Heart right ventricle (tissue), 16 donors: ENCODE data around the gene ARL4A. TPM values are rescaled to one million over a fixed set of nuclear protein-coding genes. Genes with fewer than 3 reads are reported as not detected.
"Not testable (repeated sequence)": the region's sequence is repeated elsewhere in the genome, so short reads cannot be mapped to it uniquely, and the experiment has no call there.

Source experiments
- ATAC-seq, 8 donors: fragments of 200-7000 bp; cut with Tn5 transposase; one replicate each; pipeline ENCODE4 v1.9.1; 2020; ENCODE audit warnings: mild to moderate bottlenecking in 8 of 8, moderate library complexity in 8 of 8, moderate number of reproducible peaks in 1 of 8
- DNase-seq, 2 donors: peaks; one replicate each; pipeline ENCODE4 v3.0.0-alpha.2; 2020
- H3K27ac ChIP-seq, 10 donors: fragments of 200-600 bp; sonication (generic) in 2 of 10; one replicate each; pipeline versions ENCODE4 v1.5.0 to v1.8.0; 2020 to 2022; ENCODE audit warnings: mild to moderate bottlenecking in 3 of 10
- H3K27me3 ChIP-seq, 7 donors: fragments of 200-600 bp; one replicate each; pipeline ENCODE4 v1.8.0; 2021 to 2022; ENCODE audit warnings: mild to moderate bottlenecking in 2 of 7
- H3K36me3 ChIP-seq, 9 donors: fragments of 200-600 bp; sonication (generic) in 1 of 9; one replicate each; pipeline versions ENCODE4 v1.5.0 to v1.8.0; 2020 to 2022; ENCODE audit warnings: mild to moderate bottlenecking in 2 of 9
- H3K4me1 ChIP-seq, 9 donors: fragments of 200-600 bp; sonication (generic) in 1 of 9; one replicate each; pipeline versions ENCODE4 v1.5.0 to v1.8.0; 2020 to 2022; ENCODE audit warnings: mild to moderate bottlenecking in 4 of 9
- H3K4me3 ChIP-seq, 10 donors: fragments of 200-600 bp; sonication (generic) in 2 of 10; one replicate each; pipeline versions ENCODE4 v1.5.0 to v1.8.0; 2020 to 2022; ENCODE audit warnings: mild to moderate bottlenecking in 7 of 10, moderate library complexity in 2 of 10
- H3K9me3 ChIP-seq, 11 donors: fragments of 200-600 bp in 10 of 11; sonication (generic) in 2 of 11; one replicate each; pipeline versions ENCODE4 v1.5.0 to v1.8.0; 2013 to 2022; ENCODE audit warnings: mild to moderate bottlenecking in 2 of 11, control low read depth in 1 of 11, moderate library complexity in 1 of 11
- WGBS, 2 donors: extraction: QIAGEN DNeasy Blood & Tissue Kit; methylation state at CpG; one replicate each; pipeline ENCODE4 v1.1.7; 2013; ENCODE audit warnings: inconsistent platforms in 1 of 2; 5-methylcytosine and 5-hydroxymethylcytosine counted together
- intact Hi-C, 10 donors: fragments of 100-400 bp; cut with DNase I; formaldehyde crosslinking; loops; one replicate each; pipeline versions ENCODE4 v1.11.1 to v1.14.2; 2022
- polyA plus RNA-seq, 2 donors: library from polyadenylated mRNA; stranded (reverse); fragments of 200-250 nt; gene quantifications; one replicate each; pipeline ENCODE4 v1.2.3, GENCODE V29; 2013
- total RNA-seq, 10 donors: library from RNA; stranded (reverse); fragmentation: NEBNext Ultra II Directional in 3 of 10; extraction: Animal tissue kit (Norgen Biotek cat#: 25700) in 3 of 10; gene quantifications; one replicate each; pipeline versions ENCODE4 v1.2.1 to v1.2.4, GENCODE V29; 2021 to 2023
- TF ChIP-seq, protein P1 (sequence below), 9 donors: fragments of 200-600 bp; sonication (generic) in 2 of 9; IDR thresholded peaks; one replicate each; pipeline versions ENCODE4 v1.5.0 to v1.8.0; 2021 to 2022; ENCODE audit warnings: antibody characterized with exemption in 9 of 9, mild to moderate bottlenecking in 5 of 9, moderate library complexity in 1 of 9
- donor health status: Arrhythmogenic right ventricular cardiomyopathy.
- donor health status: ischemic (EF 13 %, LVEDD 7.1; RV severe dilation, severe dysfunction).
- donor health status: healthy with polysubstance abuse.
- donor health status: DM: no; HTN: yes; CAD: no.
- donor health status: DM: no; HTN: no; CAD: no.
- donor health status: ischemic (EF 25% LVEDD 6.9; RV normal size, moderate dysfunction).
- donor health status: ischemic (EF 25% LVEDD 5.7; RV mildly dilated, moderate dysfunction).
- donor health status: healthy.
- donor health status: DM: yes; HTN: yes; CAD: no.
- donor health status: Ischemic cardiomyopathy.
- donor health status: ischemic (EF 35%, LVEDD 5.7; RV mildly dilated, moderate dysfunction).
- donor health status: nonischemic (EF 11% LVEDD 7.7; RV severe dilation, severe dysfunction).
- donor health status: DM: yes; HTN: yes; CAD: no.
- donor health status: PGD.
- donor health status: ischemic (EF 29% LVEDD 5.4; RV normal size, mild dysfunction).
- donor health status: nonischemic (EF 23%, LVEDD 6.1; RV moderate dilation, normal function).

The ARL4A gene
- total and polyA plus RNA-seq, 12 donors, result 6.9 to 21.4 (median 12.9) TPM

DNA sequence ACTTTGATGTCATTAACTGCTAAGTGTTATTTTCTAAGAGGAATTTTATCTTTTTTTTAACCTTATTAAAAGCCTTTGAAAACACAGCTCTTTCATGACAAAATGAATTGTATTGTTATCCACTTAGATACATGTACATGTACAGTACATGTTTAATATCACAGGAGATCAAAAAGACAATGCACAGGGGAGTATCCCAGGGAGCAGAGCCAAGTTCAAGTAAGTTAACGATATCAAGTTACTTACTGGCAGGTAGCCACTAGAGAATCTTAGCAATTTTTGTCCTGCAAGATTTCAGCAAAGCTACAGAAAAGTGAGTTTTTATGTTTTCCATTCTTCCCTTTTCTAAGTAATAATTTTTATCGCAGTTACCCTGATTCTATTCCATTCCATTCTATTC, 33.9 kb upstream of the ARL4A start:
- Histone ChIP-seq H3K27ac (no peak overlapping the region), H3K4me3 (no peak overlapping the region), H3K36me3 (no peaks in the 10 kb centered on the region), H3K27me3 (no peaks in the 10 kb centered on the region), H3K9me3 (no peaks in the 10 kb centered on the region), H3K4me1 (no peaks in the 10 kb centered on the region)
- TF ChIP-seq, protein P1, sequence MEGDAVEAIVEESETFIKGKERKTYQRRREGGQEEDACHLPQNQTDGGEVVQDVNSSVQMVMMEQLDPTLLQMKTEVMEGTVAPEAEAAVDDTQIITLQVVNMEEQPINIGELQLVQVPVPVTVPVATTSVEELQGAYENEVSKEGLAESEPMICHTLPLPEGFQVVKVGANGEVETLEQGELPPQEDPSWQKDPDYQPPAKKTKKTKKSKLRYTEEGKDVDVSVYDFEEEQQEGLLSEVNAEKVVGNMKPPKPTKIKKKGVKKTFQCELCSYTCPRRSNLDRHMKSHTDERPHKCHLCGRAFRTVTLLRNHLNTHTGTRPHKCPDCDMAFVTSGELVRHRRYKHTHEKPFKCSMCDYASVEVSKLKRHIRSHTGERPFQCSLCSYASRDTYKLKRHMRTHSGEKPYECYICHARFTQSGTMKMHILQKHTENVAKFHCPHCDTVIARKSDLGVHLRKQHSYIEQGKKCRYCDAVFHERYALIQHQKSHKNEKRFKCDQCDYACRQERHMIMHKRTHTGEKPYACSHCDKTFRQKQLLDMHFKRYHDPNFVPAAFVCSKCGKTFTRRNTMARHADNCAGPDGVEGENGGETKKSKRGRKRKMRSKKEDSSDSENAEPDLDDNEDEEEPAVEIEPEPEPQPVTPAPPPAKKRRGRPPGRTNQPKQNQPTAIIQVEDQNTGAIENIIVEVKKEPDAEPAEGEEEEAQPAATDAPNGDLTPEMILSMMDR (IDR thresholded peaks at IDR 0.05), result no peak
- ATAC-seq (no peak), DNase-seq (no peak)
- intact Hi-C loops, result no loop called here
- WGBS, 2 donors, result 68 to 73% methylated on average over 2 of the region's 2 CpGs

DNA sequence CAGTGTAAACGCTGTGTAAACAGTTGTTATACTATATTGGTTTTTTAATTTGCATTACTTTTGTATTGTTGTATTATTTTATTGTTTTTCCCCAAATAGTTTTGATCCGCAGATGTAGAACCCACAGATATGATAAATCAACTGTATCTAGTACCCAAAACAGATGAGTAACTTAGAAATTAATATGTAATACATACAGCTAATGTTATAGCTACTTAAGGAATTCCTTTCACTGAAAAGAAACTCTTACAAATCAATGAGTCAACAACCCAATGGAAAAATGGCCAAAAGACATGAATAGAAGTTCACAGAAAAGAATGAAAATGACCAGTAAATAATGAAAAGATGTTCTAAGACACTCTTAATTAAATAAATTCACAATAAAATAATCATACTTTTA, 32.3 kb upstream of the ARL4A start:
- Histone ChIP-seq H3K4me1 (no peaks in the 10 kb centered on the region), H3K36me3 (no peaks in the 10 kb centered on the region), H3K27ac (no peak overlapping the region), H3K4me3 (no peak overlapping the region), H3K27me3 (no peaks in the 10 kb centered on the region), H3K9me3 (no peaks in the 10 kb centered on the region)
- intact Hi-C loops, result no loop called here
- TF ChIP-seq, protein P1 (IDR thresholded peaks at IDR 0.05), result no peak
- WGBS, 2 donors, result 94 to 95% methylated on average over 2 of the region's 2 CpGs
- no peak for DNase-seq
- ATAC-seq, result no peak

DNA sequence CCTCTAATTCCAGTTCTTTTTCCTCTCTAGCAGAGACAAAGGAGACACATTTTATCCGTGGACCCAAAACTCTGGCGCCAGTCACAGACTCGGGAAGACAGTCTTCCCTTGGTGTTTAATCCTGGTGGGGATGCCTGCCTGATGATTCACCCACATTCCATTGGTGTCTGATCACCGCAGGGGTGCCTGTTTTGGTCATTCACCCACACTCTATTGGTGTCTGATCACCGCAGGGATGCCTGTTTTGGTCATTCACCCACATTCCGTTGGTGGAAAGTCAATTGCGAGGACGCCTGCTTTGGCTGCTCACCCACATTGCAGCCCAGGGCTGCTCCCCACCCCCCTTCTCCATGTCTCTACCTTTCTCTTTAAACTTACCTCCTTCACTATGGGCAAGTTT, 27.0 kb upstream of the ARL4A start:
- WGBS, 2 donors, result 81 to 85% methylated on average over 8 of the region's 8 CpGs

GRCh38 chr7:12660986-12661385, 26.4 kb upstream of the ARL4A start:
- not testable (repeated sequence) for H3K36me3 ChIP-seq, H3K27ac ChIP-seq, H3K4me1 ChIP-seq, H3K27me3 ChIP-seq, DNase-seq, H3K9me3 ChIP-seq, H3K4me3 ChIP-seq, ATAC-seq
- intact Hi-C loops, result loop anchor here in 1 of 10 donors (10.0 kb wide), 1 partner anchor 56 kb away; no protein-coding TSS in a partner anchor
- WGBS, 2 donors, result 62 to 71% methylated on average over 3 of the region's 3 CpGs

More for the DNA sequence above, 27.0 kb upstream of the ARL4A start:
- not testable (repeated sequence) for H3K4me3 ChIP-seq, H3K4me1 ChIP-seq, H3K36me3 ChIP-seq, DNase-seq, H3K27me3 ChIP-seq, H3K27ac ChIP-seq, H3K9me3 ChIP-seq, ATAC-seq
- intact Hi-C loops, result loop anchor here in 1 of 10 donors (10.0 kb wide), 1 partner anchor 56 kb away; no protein-coding TSS in a partner anchor

DNA sequence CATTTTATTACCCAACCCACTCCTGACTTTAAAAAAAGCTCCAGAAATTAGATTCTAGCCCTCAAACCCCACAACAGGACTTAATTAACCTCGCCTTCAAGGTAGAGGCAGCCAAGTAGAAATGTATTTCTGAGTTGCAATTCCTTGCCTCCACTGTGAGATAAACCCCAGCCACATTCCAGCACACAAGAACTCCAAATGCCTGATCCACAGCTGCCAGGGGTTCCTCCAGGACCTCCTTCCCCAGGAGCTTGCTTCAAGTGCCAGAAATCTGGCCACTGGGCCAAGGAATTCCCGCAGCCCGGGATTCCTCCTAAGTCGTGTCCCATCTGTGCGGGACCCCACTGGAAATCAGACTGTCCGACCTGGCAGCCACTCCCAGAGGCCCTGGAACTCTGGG, 25.9 kb upstream of the ARL4A start:
- 86 to 88% methylated on average over 6 of the region's 6 CpGs for WGBS, 2 donors
- Histone ChIP-seq H3K4me3 (no peak overlapping the region), H3K27ac (no peak overlapping the region), H3K36me3 (no peaks in the 10 kb centered on the region), H3K9me3 (no peaks in the 10 kb centered on the region), H3K4me1 (no peaks in the 10 kb centered on the region), H3K27me3 (no peaks in the 10 kb centered on the region)
- no peak for DNase-seq
- TF ChIP-seq, protein P1 (IDR thresholded peaks at IDR 0.05), result no peak
- intact Hi-C loops, result loop anchor here in 1 of 10 donors (10.0 kb wide), 1 partner anchor 57 kb away; no protein-coding TSS in a partner anchor
- no peak for ATAC-seq
